ENCODE results near the gene NFIB. TPM values are rescaled to one million over a fixed set of nuclear protein-coding genes. Genes with fewer than 3 reads are reported as not detected.

Gene NFIB
- total and polyA plus RNA-seq, 2 donors (not counting 3 experiments of a cell fraction or from before 2014, with no cell fraction given): 26.4 to 174 TPM

GRCh38 chr9:14037331-14037730 lies 276.6 kb downstream of the NFIB start:
- dilution Hi-C loops (cut with MboI; ENCODE audit: extremely low pct_ligation_motif_present, low sequenced_read_pairs) (no loop called here), intact Hi-C loops (cut with micrococcal nuclease) (loop anchor here (10.0 kb wide), 1 partner anchor 157 kb away; no protein-coding TSS in a partner anchor)
- Histone ChIP-seq H3K27me3 (ENCODE audit: control insufficient read depth in 2 of 2, insufficient read depth in 2 of 2, low read length in 2 of 2) (no peaks in the 10 kb centered on the region), H2AFZ (ENCODE audit: low read depth, low read length) (no peak overlapping the region), H3K4me1 (ENCODE audit: control insufficient read depth, extremely low read depth, insufficient read depth, low read length) (no peaks in the 10 kb centered on the region), H3K9ac (replicated peaks; ENCODE audit: extremely low read depth, insufficient read depth, low read length) (no peak overlapping the region), H3K4me3 (replicated peaks in 1 of 3; ENCODE audit: insufficient read depth in 1 of 3, low read depth in 1 of 3, low read length in 3 of 3) (no peak overlapping the region), H4K20me1 (replicated peaks; ENCODE audit: control insufficient read depth, extremely low read depth, insufficient read depth, low read length) (no peaks in the 10 kb centered on the region), H3K4me2 (ENCODE audit: insufficient read depth, low read length) (no peak overlapping the region), H3K36me3 (ENCODE audit: control insufficient read depth in 2 of 2, extremely low read depth in 1 of 2, insufficient read depth in 2 of 2, low read length in 2 of 2) (no peaks in the 10 kb centered on the region), H3K27ac (ENCODE audit: insufficient read depth, low read depth, low read length) (no peak overlapping the region), H3K9me3 (replicated peaks; ENCODE audit: control insufficient read depth, insufficient read depth, low read length) (no peaks in the 10 kb centered on the region), H3K9me1 (replicated peaks; ENCODE audit: control insufficient read depth, extremely low read depth, insufficient read depth, low read length) (no peaks in the 10 kb centered on the region), H3K79me2 (ENCODE audit: control insufficient read depth, insufficient read depth, low read length) (no peaks in the 10 kb centered on the region)
- FAIRE-seq (no peak), DNase-seq (ENCODE audit: low read depth, low spot score) (no peak)
- ChIA-PET CTCF (no interaction called here), POLR2A (interaction anchor here (0.5 kb wide), 1 partner anchor 89 kb away, joined by 5 read pairs; no protein-coding TSS in a partner anchor)
- TF ChIP-seq JUN (IDR thresholded peaks at IDR 0.05; ENCODE audit: borderline replicate concordance, insufficient read depth, insufficient read length, low read depth) (no peak), FOS (IDR thresholded peaks at IDR 0.05; ENCODE audit: borderline replicate concordance, insufficient read depth, low read length) (no peak), POLR2AphosphoS5 (IDR thresholded peaks at IDR 0.05; ENCODE audit: insufficient read depth, low read depth, low read length) (no peak), EZH2 (IDR thresholded peaks at IDR 0.05; ENCODE audit: borderline replicate concordance, low read depth, low read length, severe bottlenecking) (no peak), GATA2 (IDR thresholded peaks at IDR 0.05; ENCODE audit: insufficient read depth, insufficient read length, low read depth, low read length) (no peak), MYC (IDR thresholded peaks at IDR 0.05; ENCODE audit: low read depth, low read length) (no peak), POLR2A (IDR thresholded peaks at IDR 0.05; ENCODE audit: low read depth, low read length) (no peak), CTCF (IDR thresholded peaks at IDR 0.05; ENCODE audit: extremely low read depth in 1 of 2, insufficient read depth in 1 of 2, low read depth in 1 of 2, low read length in 2 of 2) (no peak)
- TF ChIP-seq, protein P1, sequence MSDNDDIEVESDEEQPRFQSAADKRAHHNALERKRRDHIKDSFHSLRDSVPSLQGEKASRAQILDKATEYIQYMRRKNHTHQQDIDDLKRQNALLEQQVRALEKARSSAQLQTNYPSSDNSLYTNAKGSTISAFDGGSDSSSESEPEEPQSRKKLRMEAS (IDR thresholded peaks at IDR 0.05; ENCODE audit: insufficient read depth, insufficient read length): no peak
- BruUV-seq (replicated peaks): no TSS peak

Data from endothelial cell of umbilical vein (primary cell).